ENCODE data around the gene SPRED2.

SPRED2 gene

GRCh38 chr2:65299246-65299645 lies 133.2 kb downstream of the SPRED2 start:
- TF ChIP-seq POLR2AphosphoS5 (IDR thresholded peaks at IDR 0.05; ENCODE audit: low read depth, low read length) (no peak), SIN3A (IDR thresholded peaks at IDR 0.05; ENCODE audit: borderline replicate concordance, insufficient read depth, low read length) (no peak), TAF1 (IDR thresholded peaks at IDR 0.05; ENCODE audit: borderline replicate concordance, insufficient read depth, low read length) (no peak), FOXP2 (optimal IDR thresholded peaks at IDR 0.05; ENCODE audit: borderline replicate concordance, extremely low read depth, extremely low read length, insufficient read depth) (no peak), REST (IDR thresholded peaks at IDR 0.05; ENCODE audit: insufficient read depth in 1 of 2, low read depth in 2 of 2, low read length in 2 of 2) (no peak)

GRCh38 chr2:65298089-65298488 lies 134.3 kb downstream of the SPRED2 start:
- no peak for TF ChIP-seq FOXP2 (optimal IDR thresholded peaks at IDR 0.05; ENCODE audit: borderline replicate concordance, extremely low read depth, extremely low read length, insufficient read depth)
- no peak for TF ChIP-seq TAF1 (IDR thresholded peaks at IDR 0.05; ENCODE audit: borderline replicate concordance, insufficient read depth, low read length)
- TF ChIP-seq SIN3A (IDR thresholded peaks at IDR 0.05; ENCODE audit: borderline replicate concordance, insufficient read depth, low read length) = no peak
- no peak for TF ChIP-seq POLR2AphosphoS5 (IDR thresholded peaks at IDR 0.05; ENCODE audit: low read depth, low read length)
- no peak for TF ChIP-seq REST (IDR thresholded peaks at IDR 0.05; ENCODE audit: insufficient read depth in 1 of 2, low read depth in 2 of 2, low read length in 2 of 2)

- TF ChIP-seq TAF1 (IDR thresholded peaks at IDR 0.05; ENCODE audit: borderline replicate concordance, insufficient read depth, low read length) (no peak), FOXP2 (optimal IDR thresholded peaks at IDR 0.05; ENCODE audit: borderline replicate concordance, extremely low read depth, extremely low read length, insufficient read depth) (no peak), POLR2AphosphoS5 (IDR thresholded peaks at IDR 0.05; ENCODE audit: low read depth, low read length) (no peak), REST (IDR thresholded peaks at IDR 0.05; ENCODE audit: insufficient read depth in 1 of 2, low read depth in 2 of 2, low read length in 2 of 2) (no peak), SIN3A (IDR thresholded peaks at IDR 0.05; ENCODE audit: borderline replicate concordance, insufficient read depth, low read length) (no peak)
Measured at GRCh38 chr2:65297544-65297943, 134.9 kb downstream of the SPRED2 start.

GRCh38 chr2:65296971-65297370 lies 135.4 kb downstream of the SPRED2 start:
- TF ChIP-seq SIN3A (IDR thresholded peaks at IDR 0.05; ENCODE audit: borderline replicate concordance, insufficient read depth, low read length) (no peak), POLR2AphosphoS5 (IDR thresholded peaks at IDR 0.05; ENCODE audit: low read depth, low read length) (no peak), REST (IDR thresholded peaks at IDR 0.05; ENCODE audit: insufficient read depth in 1 of 2, low read depth in 2 of 2, low read length in 2 of 2) (no peak), TAF1 (IDR thresholded peaks at IDR 0.05; ENCODE audit: borderline replicate concordance, insufficient read depth, low read length) (no peak), FOXP2 (optimal IDR thresholded peaks at IDR 0.05; ENCODE audit: borderline replicate concordance, extremely low read depth, extremely low read length, insufficient read depth) (no peak)

- TF ChIP-seq SIN3A (IDR thresholded peaks at IDR 0.05; ENCODE audit: borderline replicate concordance, insufficient read depth, low read length) = no peak
- TF ChIP-seq POLR2AphosphoS5 (IDR thresholded peaks at IDR 0.05; ENCODE audit: low read depth, low read length) = no peak
- no peak for TF ChIP-seq TAF1 (IDR thresholded peaks at IDR 0.05; ENCODE audit: borderline replicate concordance, insufficient read depth, low read length)
- no peak for TF ChIP-seq REST (IDR thresholded peaks at IDR 0.05; ENCODE audit: insufficient read depth in 1 of 2, low read depth in 2 of 2, low read length in 2 of 2)
- TF ChIP-seq FOXP2 (optimal IDR thresholded peaks at IDR 0.05; ENCODE audit: borderline replicate concordance, extremely low read depth, extremely low read length, insufficient read depth) = no peak
Measured at GRCh38 chr2:65294701-65295100, 137.7 kb downstream of the SPRED2 start.

All from PFSK-1 (cell line).